ENCODE measurements around the gene MYOT.

The MYOT gene

GRCh38 chr5:137901011-137901817, 33.6 kb downstream of the MYOT start:
- no peak for TF ChIP-seq ZNF274 (IDR thresholded peaks at IDR 0.05; ENCODE audit: low read depth, low read length)
- no peak overlapping the region for H3K4me3 ChIP-seq (ENCODE audit: low read length)

GRCh38 chr5:137902408-137903133, 34.9 kb downstream of the MYOT start:
- no peak overlapping the region for H3K4me3 ChIP-seq (ENCODE audit: low read length)
- TF ChIP-seq ZNF274 (IDR thresholded peaks at IDR 0.05; ENCODE audit: low read depth, low read length), result no peak

GRCh38 chr5:137914758-137915157, 47.1 kb downstream of the MYOT start:
- no peak for TF ChIP-seq ZNF274 (IDR thresholded peaks at IDR 0.05; ENCODE audit: low read depth, low read length)
- no peak overlapping the region for H3K4me3 ChIP-seq (ENCODE audit: low read length)

- H3K4me3 ChIP-seq (ENCODE audit: low read length), result no peak overlapping the region
- no peak for TF ChIP-seq ZNF274 (IDR thresholded peaks at IDR 0.05; ENCODE audit: low read depth, low read length)
Measured at GRCh38 chr5:137916923-137917322, 49.3 kb downstream of the MYOT start.

- H3K4me3 ChIP-seq (ENCODE audit: low read length), result no peak overlapping the region
- TF ChIP-seq ZNF274 (IDR thresholded peaks at IDR 0.05; ENCODE audit: low read depth, low read length), result no peak
Measured at GRCh38 chr5:137921931-137922330, 54.3 kb downstream of the MYOT start.

- TF ChIP-seq ZNF274 (IDR thresholded peaks at IDR 0.05; ENCODE audit: low read depth, low read length), result no peak
- H3K4me3 ChIP-seq (ENCODE audit: low read length), result no peak overlapping the region
Measured at GRCh38 chr5:137923856-137924255, 56.2 kb downstream of the MYOT start.

- TF ChIP-seq ZNF274 (IDR thresholded peaks at IDR 0.05; ENCODE audit: low read depth, low read length), result no peak
- no peak overlapping the region for H3K4me3 ChIP-seq (ENCODE audit: low read length)
Measured at GRCh38 chr5:137932800-137933199, 65.1 kb downstream of the MYOT start.

- no peak for TF ChIP-seq ZNF274 (IDR thresholded peaks at IDR 0.05; ENCODE audit: low read depth, low read length)
Measured at GRCh38 chr5:137933491-137933911, 65.8 kb downstream of the MYOT start.

GRCh38 chr5:137935190-137935589, 67.5 kb downstream of the MYOT start:
- no peak for TF ChIP-seq ZNF274 (IDR thresholded peaks at IDR 0.05; ENCODE audit: low read depth, low read length)
- H3K4me3 ChIP-seq (ENCODE audit: low read length), result no peak overlapping the region

More at GRCh38 chr5:137933491-137933911, 65.8 kb downstream of the MYOT start:
- no peak overlapping the region for H3K4me3 ChIP-seq (ENCODE audit: low read length)

- no peak overlapping the region for H3K4me3 ChIP-seq (ENCODE audit: low read length)
- no peak for TF ChIP-seq ZNF274 (IDR thresholded peaks at IDR 0.05; ENCODE audit: low read depth, low read length)
Measured at GRCh38 chr5:137935694-137936093, 68.0 kb downstream of the MYOT start.
